ENCODE measurements around the gene HERC2. TPM values are rescaled to one million over a fixed set of nuclear protein-coding genes. Genes with fewer than 3 reads are reported as not detected.
"Not testable (repeated sequence)": the region's sequence is repeated elsewhere in the genome, so short reads cannot be mapped to it uniquely, and the experiment has no call there.

HERC2 gene
- total RNA-seq, 1 donor = 53.6 TPM

DNA sequence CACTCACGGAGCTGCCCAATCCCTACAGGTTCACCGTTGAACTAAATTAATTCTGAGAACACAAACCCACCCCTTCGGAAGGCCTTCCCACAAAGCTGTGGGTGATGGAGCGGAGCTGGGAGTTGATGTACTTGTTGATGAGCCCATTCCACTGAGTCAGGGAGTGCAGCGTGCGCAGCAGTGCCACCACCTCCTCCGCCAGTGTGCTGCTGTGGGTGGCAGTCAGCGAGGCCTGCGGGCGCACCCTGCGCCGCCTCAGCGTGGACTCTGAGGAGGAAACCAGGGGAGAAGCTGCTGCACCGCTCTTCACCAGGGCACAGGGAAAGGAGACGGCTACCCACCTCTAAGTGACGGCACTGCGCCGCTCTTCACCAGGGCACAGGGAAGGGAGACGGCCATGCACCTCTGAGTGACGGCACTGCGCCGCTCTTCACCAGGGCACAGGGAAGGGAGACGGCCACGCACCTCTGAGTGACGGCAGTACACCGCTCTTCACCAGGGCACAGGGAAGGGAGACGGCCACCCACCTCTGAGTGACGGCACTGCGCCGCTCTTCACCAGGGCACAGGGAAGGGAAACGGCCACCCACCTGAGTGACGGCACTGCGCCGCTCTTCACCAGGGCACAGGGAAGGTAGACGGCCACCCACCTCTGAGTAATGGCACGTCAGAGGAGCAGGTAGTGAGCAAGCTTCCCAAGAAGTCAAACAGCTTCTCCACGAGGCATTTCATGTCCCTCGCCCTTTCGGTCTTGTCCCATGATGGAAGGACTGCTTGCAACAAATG lies 107.8 kb downstream of the HERC2 start:
- H3K9me3 ChIP-seq (ENCODE audit: low read depth, low read length); H3K27ac ChIP-seq (ENCODE audit: low read depth, low read length); H3K4me2 ChIP-seq (ENCODE audit: insufficient read depth, low read length); H3K4me1 ChIP-seq (ENCODE audit: insufficient read depth, low read length); H3K27me3 ChIP-seq (ENCODE audit: insufficient read depth, low read length); H3K4me3 ChIP-seq (ENCODE audit: insufficient read depth, low read length); H4K20me1 ChIP-seq (ENCODE audit: insufficient read depth, low read length); H2AFZ ChIP-seq (ENCODE audit: low read length); H3K36me3 ChIP-seq (ENCODE audit: insufficient read depth, low read length); H3K79me2 ChIP-seq (ENCODE audit: insufficient read depth, low read length); DNase-seq (ENCODE audit: insufficient read length, low spot score, missing footprints): not testable (repeated sequence)

DNA sequence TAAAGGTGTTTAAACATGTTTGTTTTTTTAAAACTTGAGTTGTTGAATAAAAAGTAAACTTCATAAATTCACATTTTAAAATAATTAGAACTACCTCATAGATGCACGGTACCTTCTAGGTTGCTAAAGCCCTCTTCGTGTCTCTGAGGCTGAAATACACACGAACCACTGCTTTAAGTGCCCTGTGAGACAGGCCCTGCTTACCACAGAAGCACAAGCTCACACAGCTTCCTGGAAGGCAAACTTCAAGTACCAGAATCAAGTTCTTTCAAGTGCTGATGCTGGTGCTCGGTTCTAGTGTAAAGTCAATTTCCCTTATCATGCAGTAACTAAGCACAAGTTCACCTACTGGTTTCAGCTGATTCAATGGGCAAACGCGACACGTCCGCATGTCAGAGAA lies 108.6 kb downstream of the HERC2 start:
- H3K4me1 ChIP-seq (ENCODE audit: insufficient read depth, low read length); H3K4me2 ChIP-seq (ENCODE audit: insufficient read depth, low read length); H4K20me1 ChIP-seq (ENCODE audit: insufficient read depth, low read length); DNase-seq (ENCODE audit: insufficient read length, low spot score, missing footprints); H3K27me3 ChIP-seq (ENCODE audit: insufficient read depth, low read length); H3K9me3 ChIP-seq (ENCODE audit: low read depth, low read length); H3K36me3 ChIP-seq (ENCODE audit: insufficient read depth, low read length); H3K4me3 ChIP-seq (ENCODE audit: insufficient read depth, low read length); H3K79me2 ChIP-seq (ENCODE audit: insufficient read depth, low read length); H2AFZ ChIP-seq (ENCODE audit: low read length); H3K27ac ChIP-seq (ENCODE audit: low read depth, low read length): not testable (repeated sequence)

DNA sequence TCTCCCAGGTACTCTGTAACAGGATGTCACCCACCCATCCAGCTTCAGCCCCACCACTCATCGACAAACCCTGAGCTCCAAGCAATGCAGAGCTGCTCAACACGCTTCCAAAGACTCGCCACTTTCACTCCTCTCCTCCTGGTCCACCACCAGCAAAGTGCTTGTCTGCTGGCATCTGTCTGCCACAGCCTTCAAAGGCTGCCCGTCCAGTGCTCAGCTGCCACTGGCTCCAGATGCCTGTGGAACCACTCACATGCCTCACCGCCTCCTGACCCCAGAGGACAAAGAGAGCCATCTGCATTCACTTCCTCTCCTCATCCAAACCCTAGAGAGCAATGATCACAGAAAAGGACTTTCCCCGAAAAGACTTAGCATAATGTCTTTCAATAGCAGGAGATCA lies 113.4 kb downstream of the HERC2 start:
- H3K27me3 ChIP-seq (ENCODE audit: insufficient read depth, low read length) = no peaks in the 10 kb centered on the region
- no peaks in the 10 kb centered on the region for H4K20me1 ChIP-seq (ENCODE audit: insufficient read depth, low read length)
- no peak overlapping the region for H3K4me2 ChIP-seq (ENCODE audit: insufficient read depth, low read length)
- no peaks in the 10 kb centered on the region for H3K9me3 ChIP-seq (ENCODE audit: low read depth, low read length)
- no peaks in the 10 kb centered on the region for H3K79me2 ChIP-seq (ENCODE audit: insufficient read depth, low read length)
- no peak overlapping the region for H3K4me3 ChIP-seq (ENCODE audit: insufficient read depth, low read length)
- H3K4me1 ChIP-seq (ENCODE audit: insufficient read depth, low read length) = no peaks in the 10 kb centered on the region
- peaks cover 3% of the 10 kb centered on the region for H3K36me3 ChIP-seq (ENCODE audit: insufficient read depth, low read length)
- no peak overlapping the region for H3K27ac ChIP-seq (ENCODE audit: low read depth, low read length)
- TF ChIP-seq, protein P1, sequence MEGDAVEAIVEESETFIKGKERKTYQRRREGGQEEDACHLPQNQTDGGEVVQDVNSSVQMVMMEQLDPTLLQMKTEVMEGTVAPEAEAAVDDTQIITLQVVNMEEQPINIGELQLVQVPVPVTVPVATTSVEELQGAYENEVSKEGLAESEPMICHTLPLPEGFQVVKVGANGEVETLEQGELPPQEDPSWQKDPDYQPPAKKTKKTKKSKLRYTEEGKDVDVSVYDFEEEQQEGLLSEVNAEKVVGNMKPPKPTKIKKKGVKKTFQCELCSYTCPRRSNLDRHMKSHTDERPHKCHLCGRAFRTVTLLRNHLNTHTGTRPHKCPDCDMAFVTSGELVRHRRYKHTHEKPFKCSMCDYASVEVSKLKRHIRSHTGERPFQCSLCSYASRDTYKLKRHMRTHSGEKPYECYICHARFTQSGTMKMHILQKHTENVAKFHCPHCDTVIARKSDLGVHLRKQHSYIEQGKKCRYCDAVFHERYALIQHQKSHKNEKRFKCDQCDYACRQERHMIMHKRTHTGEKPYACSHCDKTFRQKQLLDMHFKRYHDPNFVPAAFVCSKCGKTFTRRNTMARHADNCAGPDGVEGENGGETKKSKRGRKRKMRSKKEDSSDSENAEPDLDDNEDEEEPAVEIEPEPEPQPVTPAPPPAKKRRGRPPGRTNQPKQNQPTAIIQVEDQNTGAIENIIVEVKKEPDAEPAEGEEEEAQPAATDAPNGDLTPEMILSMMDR (IDR thresholded peaks at IDR 0.05; ENCODE audit: extremely low read depth, low read depth, low read length) = no peak
- H2AFZ ChIP-seq (ENCODE audit: low read length) = no peak overlapping the region
- DNase-seq (ENCODE audit: insufficient read length, low spot score, missing footprints) = no peak

DNA sequence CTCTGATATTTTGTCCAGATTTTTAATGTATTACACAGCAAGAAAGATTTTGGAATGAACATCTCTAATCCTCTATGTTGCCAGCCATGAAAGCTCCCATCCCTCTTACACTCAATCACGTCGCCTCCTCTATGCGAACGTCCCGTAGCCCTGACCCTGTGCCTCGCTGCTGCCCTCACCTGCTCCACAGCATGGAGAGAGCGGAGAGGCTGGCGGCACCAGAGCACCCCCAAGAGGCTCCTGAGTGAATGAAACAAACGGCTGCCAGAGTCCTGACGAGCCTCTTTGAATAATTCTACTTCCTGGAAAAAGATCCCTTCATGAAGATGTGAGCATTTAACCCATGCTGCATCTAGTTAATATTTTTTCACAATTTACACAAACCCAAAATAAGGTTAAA lies 116.3 kb downstream of the HERC2 start:
- not testable (repeated sequence) for H3K9me3 ChIP-seq (ENCODE audit: low read depth, low read length); DNase-seq (ENCODE audit: insufficient read length, low spot score, missing footprints); H3K4me1 ChIP-seq (ENCODE audit: insufficient read depth, low read length); H3K4me3 ChIP-seq (ENCODE audit: insufficient read depth, low read length); H3K4me2 ChIP-seq (ENCODE audit: insufficient read depth, low read length); H4K20me1 ChIP-seq (ENCODE audit: insufficient read depth, low read length); H3K36me3 ChIP-seq (ENCODE audit: insufficient read depth, low read length); H2AFZ ChIP-seq (ENCODE audit: low read length); H3K79me2 ChIP-seq (ENCODE audit: insufficient read depth, low read length); H3K27ac ChIP-seq (ENCODE audit: low read depth, low read length); H3K27me3 ChIP-seq (ENCODE audit: insufficient read depth, low read length)

DNA sequence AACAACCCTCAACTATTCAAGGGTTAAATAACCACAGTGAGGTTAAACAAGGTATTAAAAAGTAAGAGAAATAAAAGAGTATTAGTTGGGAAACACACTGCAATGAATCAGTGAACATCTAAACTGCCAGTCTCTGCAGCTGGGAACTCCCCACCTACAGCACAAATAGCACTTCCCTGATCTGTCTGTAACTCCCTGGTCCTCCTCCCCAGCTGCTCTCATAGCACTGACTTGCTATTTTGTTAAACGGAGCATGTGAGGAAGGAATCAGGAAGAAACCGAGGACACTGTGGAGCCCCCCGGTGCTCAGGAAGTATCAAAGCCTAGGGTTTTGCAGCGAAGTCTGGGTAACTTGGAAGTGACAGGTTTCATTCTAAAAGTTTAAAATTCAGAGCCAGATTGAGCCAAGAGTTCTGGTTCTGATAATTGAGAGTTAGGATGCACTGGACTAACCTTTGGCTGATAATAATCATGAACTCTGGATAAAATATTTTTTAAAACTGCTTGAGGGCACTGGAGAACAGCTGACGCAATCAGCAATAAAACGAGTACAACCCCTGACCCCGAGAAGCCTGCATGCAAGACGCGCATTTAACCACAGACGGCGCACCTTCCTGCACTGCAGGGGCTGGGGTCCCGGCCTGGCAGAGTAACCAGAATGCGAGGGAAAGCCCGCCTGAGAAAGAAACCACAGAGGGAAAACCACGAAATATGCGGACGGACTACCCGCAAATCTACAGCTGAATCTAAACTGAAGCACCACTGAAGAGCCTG lies 118.7 kb downstream of the HERC2 start:
- not testable (repeated sequence) for H3K4me3 ChIP-seq (ENCODE audit: insufficient read depth, low read length); H3K27me3 ChIP-seq (ENCODE audit: insufficient read depth, low read length); H3K36me3 ChIP-seq (ENCODE audit: insufficient read depth, low read length); H2AFZ ChIP-seq (ENCODE audit: low read length); DNase-seq (ENCODE audit: insufficient read length, low spot score, missing footprints); H3K9me3 ChIP-seq (ENCODE audit: low read depth, low read length); H4K20me1 ChIP-seq (ENCODE audit: insufficient read depth, low read length); H3K79me2 ChIP-seq (ENCODE audit: insufficient read depth, low read length); H3K27ac ChIP-seq (ENCODE audit: low read depth, low read length); H3K4me1 ChIP-seq (ENCODE audit: insufficient read depth, low read length); H3K4me2 ChIP-seq (ENCODE audit: insufficient read depth, low read length)

DNA sequence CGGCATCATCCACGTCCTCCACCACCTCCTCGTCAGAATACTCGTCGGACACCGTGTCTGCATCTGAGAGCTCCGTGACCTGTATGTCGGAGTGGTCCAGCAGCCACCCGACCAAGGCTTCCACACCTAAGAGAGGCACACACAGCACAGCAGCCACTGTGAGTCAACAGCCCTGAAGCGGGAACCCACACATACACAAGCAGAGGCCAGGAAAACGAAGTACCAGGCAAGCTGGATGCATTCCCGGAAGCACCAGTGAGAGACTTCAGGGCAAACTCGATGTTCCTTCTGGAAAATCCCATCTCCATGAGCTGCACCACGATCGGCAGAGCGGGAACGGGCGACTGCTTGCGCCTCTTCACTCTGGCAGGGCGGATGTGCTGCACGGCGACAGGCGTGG lies 119.9 kb downstream of the HERC2 start:
- DNase-seq (ENCODE audit: insufficient read length, low spot score, missing footprints); H3K27ac ChIP-seq (ENCODE audit: low read depth, low read length); H2AFZ ChIP-seq (ENCODE audit: low read length); H4K20me1 ChIP-seq (ENCODE audit: insufficient read depth, low read length); H3K4me1 ChIP-seq (ENCODE audit: insufficient read depth, low read length); H3K4me2 ChIP-seq (ENCODE audit: insufficient read depth, low read length); H3K79me2 ChIP-seq (ENCODE audit: insufficient read depth, low read length); H3K9me3 ChIP-seq (ENCODE audit: low read depth, low read length); H3K4me3 ChIP-seq (ENCODE audit: insufficient read depth, low read length); H3K27me3 ChIP-seq (ENCODE audit: insufficient read depth, low read length): not testable (repeated sequence)
- H3K36me3 ChIP-seq (ENCODE audit: insufficient read depth, low read length) = peaks cover 12% of the 10 kb centered on the region

DNA sequence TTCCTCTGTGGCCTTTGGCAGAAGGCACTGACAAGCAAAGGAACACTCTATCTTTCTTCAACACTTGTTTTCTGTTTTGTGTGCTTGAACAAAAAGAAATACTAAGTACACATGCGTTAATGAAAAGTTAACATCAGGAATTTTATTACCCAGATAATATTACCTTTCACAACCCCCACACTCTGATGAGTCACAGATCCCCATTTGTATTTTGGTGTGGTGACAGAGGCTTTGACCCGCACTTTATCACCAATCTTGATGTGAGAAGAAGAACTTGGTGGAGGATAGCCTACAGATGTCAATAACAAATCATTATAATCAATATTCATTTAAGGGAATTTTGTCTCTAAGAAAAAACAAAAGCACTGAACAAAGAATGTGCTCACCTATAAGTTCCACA lies 123.8 kb downstream of the HERC2 start:
- DNase-seq (ENCODE audit: insufficient read length, low spot score, missing footprints); H3K4me3 ChIP-seq (ENCODE audit: insufficient read depth, low read length): not testable (repeated sequence)

DNA sequence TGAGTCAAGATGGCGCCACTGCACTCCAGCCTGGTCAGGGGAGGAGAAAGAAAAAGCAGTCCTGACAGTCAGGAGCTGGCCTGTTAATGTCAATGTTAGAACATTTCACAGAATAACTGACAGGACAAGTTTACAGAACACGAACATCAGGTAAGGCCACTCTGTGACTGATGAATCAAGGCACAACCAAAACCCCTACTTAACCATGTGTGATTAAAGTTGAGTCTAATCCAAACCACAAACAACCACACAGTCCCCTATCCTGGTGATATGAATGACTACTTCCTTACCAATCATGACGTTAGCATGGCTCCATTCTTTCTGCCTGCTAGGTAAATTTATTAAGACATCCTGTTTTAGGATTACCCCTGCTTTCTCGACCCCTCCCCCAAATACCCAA lies 124.3 kb downstream of the HERC2 start:
- DNase-seq (ENCODE audit: insufficient read length, low spot score, missing footprints); H3K27me3 ChIP-seq (ENCODE audit: insufficient read depth, low read length); H3K4me3 ChIP-seq (ENCODE audit: insufficient read depth, low read length); H2AFZ ChIP-seq (ENCODE audit: low read length); H3K79me2 ChIP-seq (ENCODE audit: insufficient read depth, low read length); H3K4me2 ChIP-seq (ENCODE audit: insufficient read depth, low read length); H4K20me1 ChIP-seq (ENCODE audit: insufficient read depth, low read length); H3K27ac ChIP-seq (ENCODE audit: low read depth, low read length); H3K9me3 ChIP-seq (ENCODE audit: low read depth, low read length); H3K4me1 ChIP-seq (ENCODE audit: insufficient read depth, low read length): not testable (repeated sequence)
- peaks cover 14% of the 10 kb centered on the region for H3K36me3 ChIP-seq (ENCODE audit: insufficient read depth, low read length)

More for the DNA sequence above, 123.8 kb downstream of the HERC2 start:
- H2AFZ ChIP-seq (ENCODE audit: low read length); H3K4me2 ChIP-seq (ENCODE audit: insufficient read depth, low read length); H3K9me3 ChIP-seq (ENCODE audit: low read depth, low read length); H3K79me2 ChIP-seq (ENCODE audit: insufficient read depth, low read length); H4K20me1 ChIP-seq (ENCODE audit: insufficient read depth, low read length); H3K27ac ChIP-seq (ENCODE audit: low read depth, low read length); H3K27me3 ChIP-seq (ENCODE audit: insufficient read depth, low read length); H3K4me1 ChIP-seq (ENCODE audit: insufficient read depth, low read length): not testable (repeated sequence)
- peaks cover 14% of the 10 kb centered on the region for H3K36me3 ChIP-seq (ENCODE audit: insufficient read depth, low read length)

Measured in osteoblast (primary cell).